Stimulated activated CD4-positive, alpha-beta T cell treated with anti-CD3 and anti-CD28 coated beads, Interleukin-4, amount 100 ng/mL, for 1 hour (primary cell): Measurements from ENCODE around the gene CARD18.
A peak's percentile ranks its signal among the peaks of the same experiment; 100 is the strongest.
"Not testable (repeated sequence)": the region's sequence is repeated elsewhere in the genome, so short reads cannot be mapped to it uniquely, and the experiment has no call there.

Source experiments
- DNase-seq: peaks from one replicate; pipeline ENCODE4 v3.0.0-alpha.2; 2020

The CARD18 gene

DNA sequence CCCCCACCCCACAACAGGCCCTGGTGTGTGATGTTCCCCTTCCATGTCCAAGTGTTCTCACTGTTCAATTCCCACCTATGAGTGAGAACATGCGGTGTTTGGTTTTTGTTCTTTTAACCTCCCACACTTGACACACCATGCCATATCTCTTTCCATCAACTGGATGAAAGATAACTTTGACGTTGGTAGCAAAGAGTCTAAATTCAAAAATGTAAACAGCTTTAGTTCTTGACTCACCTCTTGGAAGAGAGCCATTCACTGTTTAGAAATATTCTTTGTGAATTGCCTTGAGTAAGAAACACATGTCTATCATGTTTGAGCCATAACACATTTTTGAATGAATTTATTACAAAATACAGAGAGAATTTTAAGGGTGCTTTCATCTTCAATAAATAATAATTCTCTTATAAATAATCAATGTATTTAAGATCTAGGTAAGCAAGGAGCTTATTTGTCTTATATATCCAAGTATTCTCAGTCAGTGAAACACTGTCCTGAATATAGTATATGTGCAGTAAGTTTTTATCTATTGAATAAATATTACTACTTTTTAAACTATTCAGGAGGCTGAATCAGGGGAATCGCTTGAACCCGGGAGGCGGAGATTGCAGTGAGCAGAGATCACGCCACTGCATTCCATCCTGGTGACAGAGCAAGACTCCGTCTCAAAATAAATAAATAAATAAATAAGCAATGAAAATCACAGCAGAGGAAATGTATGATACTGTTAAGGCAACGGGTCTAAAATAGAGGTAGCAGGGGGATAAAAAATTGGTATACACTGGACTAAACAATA lies 6.7 kb downstream of the CARD18 start:
- no peak for DNase-seq

DNA sequence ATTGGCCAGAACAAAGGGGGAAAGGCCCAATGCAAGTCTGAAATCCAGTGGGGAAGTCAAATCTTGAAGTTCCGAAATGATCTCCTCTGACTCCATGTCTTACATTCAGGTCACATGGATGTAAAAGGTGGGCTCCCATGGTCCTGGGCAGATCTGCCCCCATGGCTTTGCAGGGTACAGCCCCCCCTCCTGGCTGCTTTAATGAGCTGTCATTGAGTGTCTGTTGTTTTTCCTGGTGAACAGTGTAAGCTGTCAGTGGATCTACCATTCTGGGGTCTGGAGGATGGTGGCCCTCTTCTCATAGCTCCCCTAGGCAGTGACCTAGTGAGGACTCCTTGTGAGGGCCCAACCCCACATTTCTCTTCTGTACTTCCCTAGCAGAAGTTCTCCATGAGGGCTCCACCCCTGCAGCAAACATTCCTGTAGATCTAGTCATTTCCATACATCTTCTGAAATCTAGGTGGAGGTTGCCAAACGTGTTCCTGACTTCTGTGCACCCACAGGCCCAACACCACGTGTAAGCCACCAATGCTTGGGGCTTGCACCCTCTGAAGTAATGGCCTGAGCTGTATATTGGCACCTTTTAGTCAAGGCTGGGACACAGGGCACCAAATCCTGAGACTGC lies 9.3 kb downstream of the CARD18 start:
- no peak for DNase-seq

DNA sequence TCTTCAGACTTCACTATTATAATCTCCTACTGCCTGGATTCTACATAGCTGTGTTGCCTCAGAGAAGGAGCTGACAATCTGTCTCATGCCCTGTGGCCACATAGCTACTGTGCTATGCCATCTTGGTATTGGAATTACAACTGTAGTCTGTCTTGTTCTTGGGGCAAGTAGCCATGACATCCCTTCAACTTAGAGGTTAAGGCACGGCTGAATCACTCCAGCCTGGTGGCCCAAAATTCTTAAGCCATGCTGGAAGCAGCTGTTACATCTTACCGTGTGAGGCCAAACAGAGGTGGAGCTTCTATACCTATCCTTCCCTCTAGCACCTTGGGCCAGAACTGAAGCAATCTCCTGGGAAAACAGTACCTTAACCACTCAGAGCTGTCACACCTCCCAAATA lies 14.8 kb downstream of the CARD18 start:
- DNase-seq, result no peak

DNA sequence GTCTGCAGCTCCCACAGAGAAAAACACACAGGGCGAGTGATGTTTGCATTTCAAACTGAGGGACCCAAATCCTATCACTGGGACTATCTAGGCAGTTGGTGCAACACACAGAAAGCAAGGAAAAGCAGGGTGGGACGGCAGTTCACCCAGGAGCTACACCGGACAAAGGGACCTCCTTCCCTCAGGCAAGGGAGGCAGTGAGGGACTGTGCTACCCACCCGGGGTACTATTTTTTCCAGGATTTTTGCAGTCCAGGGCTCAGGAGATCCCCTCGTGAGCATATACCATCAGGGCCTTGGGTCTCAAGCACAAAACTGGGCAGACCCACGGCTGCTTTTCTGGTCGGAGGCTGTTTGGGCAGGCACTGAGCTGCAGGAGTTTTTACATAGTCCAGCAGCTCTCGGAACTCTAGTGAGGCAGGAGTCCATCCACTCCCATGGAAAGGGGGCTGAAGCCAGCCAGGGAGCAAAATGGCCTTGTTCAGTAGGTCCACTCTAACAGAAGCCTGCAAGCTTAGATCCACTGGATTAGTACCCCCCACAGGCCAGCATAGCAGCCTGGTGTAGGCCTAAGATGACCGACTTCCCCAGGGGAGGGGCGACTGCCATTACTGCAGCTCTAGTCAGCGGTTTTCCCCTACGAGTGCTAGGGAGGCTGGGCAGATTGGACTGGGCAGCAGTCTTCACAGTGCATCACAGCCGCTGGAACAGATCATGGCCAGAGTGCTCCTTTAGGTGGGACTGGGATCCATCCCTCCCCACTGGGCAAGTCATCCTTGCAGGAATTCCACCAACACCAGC lies 28.2 kb downstream of the CARD18 start:
- DNase-seq, result no peak

DNA sequence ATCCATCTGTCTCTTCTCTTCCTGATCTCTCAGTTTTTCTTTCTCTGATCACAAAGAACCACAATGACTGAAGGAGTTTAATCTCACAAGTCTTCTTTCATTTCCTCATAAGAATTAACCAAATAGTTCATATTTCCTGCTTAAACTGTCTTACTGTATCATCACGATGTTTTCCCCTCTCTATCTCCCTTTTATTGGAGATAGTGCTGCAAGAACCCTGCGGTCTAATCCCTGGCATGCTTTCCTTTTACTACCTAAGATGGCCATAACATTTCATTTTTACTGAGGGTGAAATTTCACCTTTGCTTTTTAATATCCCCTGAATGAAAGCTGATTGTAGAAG lies 28.9 kb downstream of the CARD18 start:
- no peak for DNase-seq

DNA sequence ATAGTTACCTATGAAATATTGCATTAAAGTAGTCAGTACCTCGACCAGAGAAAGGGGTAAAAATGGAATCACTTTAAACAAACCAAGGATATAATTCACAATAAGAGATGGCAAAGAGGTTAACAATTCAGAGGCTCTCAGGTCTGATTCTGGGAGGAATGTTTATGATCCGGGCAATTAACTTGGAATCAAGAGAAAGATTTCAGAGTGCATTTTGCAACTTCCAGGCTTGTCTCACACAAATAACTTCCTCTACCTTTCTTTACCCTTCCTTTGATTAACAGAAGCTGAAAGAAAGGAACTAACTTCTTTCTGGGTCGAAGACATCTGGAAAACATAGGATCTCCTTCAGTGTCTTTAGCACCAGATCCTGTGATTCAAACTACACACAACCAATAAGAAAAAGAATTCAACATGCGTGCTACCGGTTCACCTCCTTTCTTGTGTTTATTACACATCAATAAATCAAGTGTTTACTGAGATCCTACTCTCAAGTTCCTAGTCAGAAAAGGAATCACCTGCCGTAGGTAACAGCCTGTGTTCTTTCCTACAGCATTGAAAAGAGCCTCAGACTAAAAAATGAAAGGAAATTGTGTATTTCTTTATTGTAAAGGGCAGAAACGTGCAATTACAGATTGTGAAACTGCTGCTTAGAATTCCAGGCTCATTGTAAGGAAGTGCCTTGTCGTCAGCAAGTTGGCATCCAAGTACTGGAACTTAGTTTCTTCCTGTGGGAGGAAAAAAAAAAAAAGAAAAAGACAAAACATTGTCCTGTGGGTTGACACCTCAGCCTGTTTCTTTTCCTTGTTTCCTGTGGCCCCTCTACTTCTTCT lies 29.5 kb downstream of the CARD18 start:
- no peak for DNase-seq

DNA sequence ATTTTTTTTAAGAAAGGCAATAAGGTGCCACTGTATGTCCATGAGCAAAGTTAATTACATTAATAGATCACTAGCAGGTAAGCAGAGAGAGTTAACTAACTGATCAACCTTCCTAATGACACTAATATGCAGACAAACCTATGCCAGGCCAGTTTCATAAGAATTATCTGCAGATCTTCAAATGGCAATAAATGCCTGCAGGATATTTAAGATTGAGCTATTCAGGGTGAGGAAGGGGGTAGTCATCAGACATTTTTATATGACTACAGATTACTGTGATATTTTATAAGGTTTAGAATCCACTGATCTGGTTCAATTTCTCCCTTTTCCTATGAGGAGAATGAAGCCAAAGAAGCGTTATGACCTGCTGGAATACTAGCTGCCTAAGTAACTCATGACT lies 30.2 kb downstream of the CARD18 start:
- DNase-seq, result no peak

DNA sequence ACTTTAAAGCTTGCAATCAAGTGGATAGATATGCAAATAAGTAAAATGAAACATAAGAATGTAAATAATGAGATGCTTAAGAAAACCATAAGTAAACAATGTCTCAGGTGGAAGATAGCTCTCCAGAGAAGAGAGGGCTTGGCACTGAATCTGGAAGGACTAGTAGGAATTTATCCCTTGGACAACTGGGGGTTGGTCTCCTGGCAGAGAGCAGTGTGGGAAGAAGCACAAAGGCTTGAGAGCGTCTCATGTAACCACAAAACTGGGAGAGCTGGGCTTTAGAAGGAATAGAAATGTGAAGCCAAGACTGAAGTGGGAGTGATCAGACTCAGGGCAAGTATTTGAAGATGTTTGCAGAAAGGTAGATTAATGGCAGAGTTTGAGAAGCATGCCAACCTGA lies 31.3 kb downstream of the CARD18 start:
- DNase-seq, result no peak

DNA sequence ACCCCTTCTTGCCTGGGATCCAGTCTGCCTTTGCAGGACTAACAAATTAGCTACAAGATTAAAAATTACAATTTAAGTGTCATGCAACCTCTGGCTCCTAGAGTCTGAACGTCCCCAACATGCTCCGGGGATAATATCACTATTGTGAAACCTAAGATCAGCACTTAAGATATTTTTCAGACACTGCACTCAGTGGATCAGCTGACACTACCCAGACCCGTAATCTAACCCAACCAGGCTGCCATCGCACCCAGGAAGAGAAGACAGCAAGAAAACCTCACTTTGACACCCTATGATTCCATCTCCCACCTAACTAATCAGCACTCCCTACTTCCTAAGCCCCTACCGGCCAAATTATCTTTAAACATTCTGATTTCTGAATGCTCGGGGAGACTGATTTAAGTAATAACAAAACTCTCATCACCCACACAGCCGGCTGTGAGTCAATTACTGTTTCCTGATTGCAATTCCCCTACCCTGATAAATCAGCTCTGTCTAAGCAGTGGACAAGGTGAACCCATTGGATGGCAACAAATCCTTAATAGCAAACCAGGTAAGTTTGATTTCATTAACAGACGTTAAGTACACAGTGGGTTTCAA lies 32.2 kb downstream of the CARD18 start:
- peak; percentile 12 for DNase-seq

DNA sequence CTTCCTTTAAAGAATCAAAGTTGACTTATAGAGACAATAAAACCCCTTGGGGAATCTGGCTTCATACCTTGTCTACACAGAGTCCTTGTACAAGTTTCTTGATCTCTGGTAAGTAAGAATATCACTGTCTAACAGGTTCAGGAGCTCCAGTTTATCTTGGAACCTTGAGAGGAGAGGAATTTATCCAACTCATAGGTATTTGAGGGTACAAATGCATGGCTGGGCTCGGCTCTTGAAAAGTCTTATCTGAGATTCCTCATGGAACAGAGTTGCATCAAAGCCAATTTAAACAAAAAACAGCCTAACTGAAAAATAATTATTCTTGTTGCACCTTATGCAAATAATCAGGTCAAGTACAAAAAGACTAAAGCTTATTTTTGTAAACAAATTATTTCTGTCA lies 33.4 kb downstream of the CARD18 start:
- DNase-seq, result no peak

DNA sequence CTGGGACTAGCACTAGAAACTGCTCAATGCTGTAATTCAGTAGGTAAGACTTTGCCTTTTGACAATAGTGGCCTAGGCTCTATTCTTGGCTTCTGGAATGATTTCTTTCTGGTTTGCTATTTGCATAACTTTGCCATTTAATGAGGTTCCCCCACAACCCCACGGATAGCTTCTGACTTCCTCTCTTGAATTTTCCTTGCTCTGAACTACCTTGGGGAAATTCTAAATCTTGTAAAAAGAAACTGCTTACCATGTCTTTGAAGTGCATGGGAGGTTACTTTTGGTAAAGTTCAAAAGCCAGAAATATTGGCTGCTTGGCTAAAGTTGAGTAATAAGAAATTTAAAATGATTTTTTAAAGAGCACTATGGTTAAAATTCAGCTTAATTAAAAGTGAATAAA lies 35.3 kb downstream of the CARD18 start:
- DNase-seq, result no peak

DNA sequence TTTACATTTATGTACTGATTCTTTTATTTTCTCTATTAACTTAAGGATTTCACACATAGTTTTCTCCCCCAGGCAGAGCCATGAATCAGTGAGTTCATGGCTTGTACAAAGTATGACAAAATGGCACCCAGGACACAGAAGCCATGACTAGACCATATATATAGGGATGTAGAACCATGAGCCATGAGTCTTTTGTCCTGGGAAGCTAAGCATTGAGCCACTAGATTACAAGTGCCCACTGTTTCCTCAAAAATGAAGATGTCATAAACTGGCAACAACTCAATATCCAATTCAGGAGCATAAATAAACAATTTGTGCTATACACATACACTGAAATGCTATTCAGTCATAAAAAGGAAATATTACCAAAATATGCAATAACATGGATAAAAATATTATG lies 36.2 kb downstream of the CARD18 start:
- DNase-seq, result no peak

DNA sequence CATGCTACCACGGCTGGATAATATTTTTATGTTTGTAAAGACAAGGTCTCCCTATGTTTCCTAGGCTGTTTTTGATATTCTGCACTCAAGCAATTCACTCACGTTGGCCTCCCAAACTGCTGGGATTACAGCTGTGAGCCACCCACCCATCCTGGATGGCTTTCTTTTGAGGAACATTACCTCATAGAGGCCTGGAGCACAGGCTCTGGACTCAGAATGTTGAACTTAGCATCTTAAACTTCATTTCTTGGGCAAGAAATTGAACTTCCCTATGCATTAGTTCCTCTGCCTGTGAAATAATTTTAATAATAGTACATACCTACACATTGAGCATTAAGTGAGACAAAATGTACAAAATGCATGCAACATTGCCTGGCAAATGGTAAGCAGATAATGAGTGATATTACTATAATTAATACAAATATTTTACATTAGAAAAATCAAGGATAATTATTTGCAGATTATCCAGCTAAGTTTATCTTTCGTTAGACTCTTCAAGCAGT lies 37.4 kb downstream of the CARD18 start:
- not testable (repeated sequence) for DNase-seq

DNA sequence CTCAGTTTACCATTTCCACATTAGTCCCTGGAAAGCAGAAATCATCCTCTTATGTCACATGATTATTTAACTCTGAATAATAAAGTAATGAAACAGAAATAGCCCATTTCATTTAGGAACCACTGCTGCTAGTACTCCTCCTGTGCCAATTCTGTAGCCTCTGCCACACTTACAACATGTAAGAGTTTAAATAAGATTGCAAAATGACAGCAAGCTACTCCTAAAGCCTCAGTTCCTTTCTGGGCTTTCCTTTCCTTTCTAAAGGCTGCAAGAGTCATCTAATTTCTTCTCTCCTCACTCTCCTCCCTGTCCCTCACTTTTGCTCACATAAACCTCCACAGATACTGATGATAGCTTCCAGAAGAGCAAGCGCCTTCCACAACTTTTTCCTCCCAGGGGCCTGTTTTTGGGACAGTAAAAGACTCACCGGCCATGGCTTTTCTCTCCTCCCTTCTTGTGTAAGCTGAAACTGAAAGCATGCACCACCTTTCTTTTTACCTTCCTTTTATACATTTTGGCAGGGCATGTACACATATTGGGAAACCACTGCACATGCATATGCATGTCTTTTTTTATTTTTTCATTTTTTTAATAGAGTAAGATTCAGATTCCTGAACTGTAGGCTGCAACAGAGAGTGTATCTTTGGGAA lies 38.5 kb downstream of the CARD18 start:
- DNase-seq, result no peak

DNA sequence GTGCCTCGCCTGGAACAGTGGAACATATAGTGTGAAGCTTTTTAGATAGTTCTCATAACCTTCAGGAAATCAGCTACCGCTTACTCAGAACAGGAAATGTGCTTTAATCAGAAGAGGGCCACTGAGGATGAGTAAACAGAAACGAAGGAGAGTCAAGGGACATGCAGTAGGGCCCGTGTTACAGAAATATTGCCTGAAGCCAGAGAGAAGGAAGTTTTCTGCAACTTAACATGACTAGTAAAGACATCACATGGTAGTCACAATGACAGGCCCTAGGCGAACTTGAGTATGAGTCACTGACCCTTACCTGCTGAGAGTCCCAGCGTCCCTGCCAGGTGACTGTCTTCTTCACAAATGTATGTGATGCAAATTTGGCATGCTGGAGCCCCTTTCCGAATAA lies 39.4 kb downstream of the CARD18 start:
- DNase-seq, result no peak

DNA sequence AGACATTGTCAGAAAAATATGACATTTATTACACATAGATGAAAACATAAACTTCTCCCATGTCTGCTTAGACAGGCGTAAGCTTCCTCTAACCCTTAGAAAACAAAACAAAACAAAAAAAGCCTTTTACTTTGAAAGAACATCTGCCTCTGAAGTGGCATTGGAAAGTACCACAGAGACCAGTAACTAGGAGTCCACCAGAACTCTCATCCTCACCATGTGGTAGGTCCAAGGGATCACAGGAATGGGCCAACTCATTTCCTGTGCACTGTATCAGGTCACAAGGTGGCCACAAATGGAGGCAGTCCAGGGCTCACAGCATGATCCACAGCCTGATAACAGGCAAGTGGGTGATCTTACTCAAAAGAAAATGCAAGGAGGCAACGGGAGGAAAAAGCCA lies 40.0 kb downstream of the CARD18 start:
- not testable (repeated sequence) for DNase-seq

DNA sequence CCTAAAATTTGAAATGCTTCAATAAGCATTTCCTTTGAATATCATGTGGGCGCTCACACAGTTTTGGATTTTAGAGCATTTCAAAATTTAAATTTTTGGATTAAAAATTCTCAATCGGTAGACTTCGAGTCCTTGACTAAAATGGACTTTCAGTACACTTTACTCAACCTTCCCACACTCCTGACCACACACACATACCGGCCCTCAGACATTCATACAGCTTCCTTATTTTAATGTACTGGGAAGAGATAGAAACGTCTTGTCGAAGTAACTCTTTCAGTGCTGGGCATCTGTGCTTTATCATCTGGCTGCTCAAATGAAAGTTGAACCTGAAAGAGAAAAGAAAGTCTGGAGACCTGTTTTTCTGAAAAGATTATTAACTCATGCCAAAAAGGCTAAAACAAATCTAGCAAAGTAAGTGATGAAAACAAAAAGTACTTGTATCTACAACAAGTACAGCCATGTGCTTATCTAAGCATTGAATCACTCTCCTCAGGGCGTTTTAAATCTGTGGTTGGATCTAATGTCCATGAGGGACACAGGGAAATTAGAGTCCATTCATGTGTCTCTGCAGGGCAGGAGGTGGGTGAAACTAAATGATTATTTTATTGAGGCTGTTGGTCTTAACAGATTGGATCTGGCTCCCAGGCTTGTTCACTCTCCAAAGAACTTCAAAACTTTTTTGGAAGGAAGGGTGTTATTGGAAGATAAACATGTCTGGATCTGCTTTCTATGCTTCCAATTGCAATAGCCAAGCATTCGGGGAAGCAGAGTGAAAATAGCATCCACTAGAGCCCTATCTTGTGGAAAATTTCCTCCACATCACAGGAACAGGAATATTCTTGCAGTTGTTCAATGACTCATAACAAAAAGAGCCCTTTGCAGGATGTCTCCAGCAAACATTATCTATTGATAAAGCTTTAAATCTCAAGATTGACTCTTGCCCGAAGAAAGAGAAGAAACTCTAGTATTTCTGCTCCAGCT lies 47.0 kb downstream of the CARD18 start:
- DNase-seq, result no peak
